MM.1S (cell line): Measurements from ENCODE around the gene BAIAP3.

Experiments used
- DNase-seq: peaks from one replicate; pipeline ENCODE4 v3.0.0-alpha.2; 2015
- H2AFZ ChIP-seq: fragments of 300-600 bp; sonication (generic); 2 replicates; pipeline ENCODE4 v1.6.0; 2016; ENCODE audit warnings: antibody characterized with exemption, low read length
- H3F3A ChIP-seq: fragments of 300-600 bp; sonication (generic); 2 replicates; pipeline ENCODE4 v1.6.1; 2016; ENCODE audit warnings: mild to moderate bottlenecking, antibody characterized with exemption, low read length, moderate library complexity, mixed read lengths; ENCODE audit not compliant: insufficient read depth
- H3K27ac ChIP-seq: fragments of 300-600 bp; sonication (generic); 2 replicates; pipeline ENCODE4 v1.5.1; 2016; ENCODE audit warnings: mild to moderate bottlenecking, low read length
- H3K27me3 ChIP-seq: fragments of 300-600 bp; sonication (generic); replicated peaks from 2 replicates; pipeline ENCODE4 v1.6.0; 2016; ENCODE audit warnings: low read length; ENCODE audit not compliant: insufficient read depth
- H3K36me3 ChIP-seq: fragments of 300-600 bp; sonication (generic); replicated peaks from 2 replicates; pipeline ENCODE4 v1.6.1; 2016; ENCODE audit warnings: mild to moderate bottlenecking, low read length, mixed read lengths; ENCODE audit not compliant: insufficient read depth
- H3K4me1 ChIP-seq: fragments of 300-600 bp; sonication (generic); 2 replicates; pipeline ENCODE4 v1.6.1; 2016; ENCODE audit warnings: low read length, mixed read lengths
- H3K4me2 ChIP-seq: fragments of 300-600 bp; sonication (generic); 2 replicates; pipeline ENCODE4 v1.6.0; 2016; ENCODE audit warnings: low read depth, low read length
- H3K4me3 ChIP-seq: fragments of 300-600 bp; sonication (generic); 2 replicates; pipeline ENCODE4 v1.5.1; 2016; ENCODE audit warnings: low read length, mixed read lengths
- H3K79me2 ChIP-seq: fragments of 300-600 bp; sonication (generic); 2 replicates; pipeline ENCODE4 v1.6.1; 2016; ENCODE audit warnings: mixed run types, low read length, mixed read lengths
- H3K9ac ChIP-seq: fragments of 300-600 bp; sonication (generic); 2 replicates; pipeline ENCODE4 v1.6.1; 2016; ENCODE audit warnings: low read length, mixed read lengths
- H3K9me2 ChIP-seq: fragments of 300-600 bp; sonication (generic); replicated peaks from 2 replicates; pipeline ENCODE4 v1.6.1; 2016; ENCODE audit warnings: mild to moderate bottlenecking, low read length, mixed read lengths; ENCODE audit not compliant: insufficient read depth
- H3K9me3 ChIP-seq: fragments of 300-600 bp; sonication (generic); replicated peaks from 2 replicates; pipeline ENCODE4 v1.6.1; 2016; ENCODE audit warnings: mild to moderate bottlenecking, low read length, mixed read lengths; ENCODE audit not compliant: insufficient read depth
- H4K20me1 ChIP-seq: fragments of 300-600 bp; sonication (generic); 2 replicates; pipeline ENCODE4 v1.6.1; 2016; ENCODE audit warnings: mild to moderate bottlenecking, low read length, moderate library complexity, mixed read lengths; ENCODE audit not compliant: insufficient read depth
- CTCF ChIP-seq: fragments of 300-600 bp; sonication (generic); IDR thresholded peaks from 2 replicates; pipeline ENCODE4 v1.5.1; 2016; ENCODE audit warnings: antibody characterized with exemption, low read length, mixed read lengths
- EZH2 ChIP-seq: fragments of 300-600 bp; sonication (generic); optimal IDR thresholded peaks from 2 replicates; pipeline ENCODE3; 2017; ENCODE audit warnings: low read depth, mild to moderate bottlenecking, antibody characterized with exemption, low read length, mixed read lengths
- EZH2phosphoT487 ChIP-seq: fragments of 300-600 bp; sonication (generic); IDR thresholded peaks from 2 replicates; pipeline ENCODE4 v1.6.1; 2018; ENCODE audit warnings: antibody characterized with exemption, low read length

Gene BAIAP3

GRCh38 chr16:1351582-1352362, 18.3 kb downstream of the BAIAP3 start, which contains the start of the genes GNPTG and TSR3:
Gene GNPTG, plus strand, starts transcription at chr16:1351931. Its CDS starts 35 bp downstream, at chr16:1351966.
Gene TSR3, minus strand, starts transcription at chr16:1351878. Its CDS starts 74 bp downstream, at chr16:1351804.
- Histone ChIP-seq H3K4me2 (peak within 1 kb of the TSS; percentile 99), H4K20me1 (no peaks in the 10 kb centered on the region; the same call in 1 of the 2 replicates), H3K9me2 (no peaks in the 10 kb centered on the region), H3K4me1 (peaks cover 4% of the 10 kb centered on the region; the same call in 1 of the 2 replicates), H3K9ac (peak within 1 kb of the TSS; percentile 79), H3K27me3 (no peaks in the 10 kb centered on the region), H3K9me3 (no peaks in the 10 kb centered on the region), H3K36me3 (no peaks in the 10 kb centered on the region), H2AFZ (peak within 1 kb of the TSS; percentile 66), H3K79me2 (peaks cover 66% of the 10 kb centered on the region), H3K27ac (no peak within 1 kb of the TSS), H3F3A (no peaks in the 10 kb centered on the region), H3K4me3 (peak within 1 kb of the TSS; percentile 97)
- TF ChIP-seq CTCF (no peak), EZH2 (no peak), EZH2phosphoT487 (no peak)
- DNase-seq: peak; percentile 93

GRCh38 chr16:1354815-1355540, 21.5 kb downstream of the BAIAP3 start:
- Histone ChIP-seq H3K4me3 (no peak overlapping the region), H3K79me2 (peaks cover 92% of the 10 kb centered on the region), H2AFZ (no peak overlapping the region), H3K9me2 (no peaks in the 10 kb centered on the region), H3K9me3 (no peaks in the 10 kb centered on the region), H3K27me3 (no peaks in the 10 kb centered on the region), H4K20me1 (no peaks in the 10 kb centered on the region; the same call in 1 of the 2 replicates), H3K27ac (no peak overlapping the region), H3K4me1 (peaks cover 4% of the 10 kb centered on the region; the same call in 1 of the 2 replicates), H3K9ac (no peak overlapping the region), H3K36me3 (no peaks in the 10 kb centered on the region; the same call in 1 of the 2 replicates), H3F3A (0 out of 2 replicates have a peak, but pooled peaks cover 3% of the 10 kb centered on the region), H3K4me2 (no peak overlapping the region)
- TF ChIP-seq EZH2phosphoT487 (no peak), CTCF (no peak), EZH2 (no peak)
- DNase-seq: no peak

GRCh38 chr16:1355591-1355990, 22.1 kb downstream of the BAIAP3 start:
- Histone ChIP-seq H3K4me2 (no peak overlapping the region), H3K9me3 (no peaks in the 10 kb centered on the region), H2AFZ (no peak overlapping the region), H3K36me3 (no peaks in the 10 kb centered on the region; the same call in 1 of the 2 replicates), H3K9ac (no peak overlapping the region), H3K9me2 (no peaks in the 10 kb centered on the region), H3F3A (0 out of 2 replicates have a peak, but pooled peaks cover 3% of the 10 kb centered on the region), H3K27me3 (no peaks in the 10 kb centered on the region), H3K4me1 (peaks cover 4% of the 10 kb centered on the region; the same call in 1 of the 2 replicates), H4K20me1 (no peaks in the 10 kb centered on the region; the same call in 1 of the 2 replicates), H3K27ac (no peak overlapping the region), H3K79me2 (peaks cover 92% of the 10 kb centered on the region), H3K4me3 (no peak overlapping the region)
- DNase-seq: no peak
- TF ChIP-seq EZH2phosphoT487: no peak
